HG03108 (cell line): ENCODE measurements around the gene PFN2.

Experiments used
- ATAC-seq: cut with Tn5 transposase; IDR thresholded peaks from one replicate; pipeline ENCODE4 v1.9.1; 2021; ENCODE audit warnings: moderate library complexity; ENCODE audit not compliant: unreplicated experiment

Gene PFN2

GRCh38 chr3:149933008-149933407, 37.7 kb downstream of the PFN2 start:
- no peak for ATAC-seq

DNA sequence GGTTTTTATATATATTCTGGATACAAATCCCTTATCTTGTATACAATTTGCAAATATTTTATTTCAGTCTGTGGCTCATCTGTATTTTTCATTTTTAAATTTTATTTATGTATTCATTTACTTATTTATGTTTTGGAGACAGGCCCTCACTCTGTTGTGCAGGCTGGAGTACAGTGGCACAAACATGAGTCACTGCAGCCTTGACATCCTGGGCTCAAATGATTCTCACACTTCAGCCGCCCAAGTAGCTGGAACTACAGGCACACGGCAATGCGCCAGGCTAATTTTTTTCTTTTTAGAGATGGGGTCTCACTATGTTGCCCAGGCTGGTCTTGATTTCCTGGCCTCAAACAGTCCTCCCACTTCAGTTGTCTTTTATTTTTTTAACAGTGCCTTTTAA, 50.6 kb downstream of the PFN2 start:
- no peak for ATAC-seq

- no peak for ATAC-seq
Observed at GRCh38 chr3:149919509-149919908, 51.2 kb downstream of the PFN2 start.

- no peak for ATAC-seq
Observed at GRCh38 chr3:149917124-149917667, 53.5 kb downstream of the PFN2 start.
